Suprapubic skin (tissue), 3 donors: Measurements from ENCODE around the gene PTF1A.

ENCODE experiments used
- CTCF ChIP-seq, 2 donors: fragments of 200-600 bp in 1 of 2; fragments of 450-650 bp in 1 of 2; sonication (generic) in 1 of 2; IDR thresholded peaks; one replicate each; pipeline ENCODE4 v1.5.1; 2016 to 2019; ENCODE audit warnings: antibody characterized with exemption in 2 of 2, mild to moderate bottlenecking in 1 of 2, moderate library complexity in 1 of 2
- EP300 ChIP-seq: sonication (generic); formaldehyde crosslinking; IDR thresholded peaks from one replicate; pipeline ENCODE4 v1.6.1; 2017; ENCODE audit warnings: antibody characterized with exemption
- POLR2A ChIP-seq, 2 donors: fragments of 450-650 bp; IDR thresholded peaks; one replicate each; pipeline ENCODE4 v1.6.1; 2017; ENCODE audit warnings: antibody characterized with exemption in 2 of 2, mild to moderate bottlenecking in 2 of 2, moderate library complexity in 2 of 2

GRCh38 chr10:23204773-23205172 lies 12.7 kb downstream of the PTF1A start:
- no peak for TF ChIP-seq CTCF (IDR thresholded peaks at IDR 0.05)
- no peak for TF ChIP-seq POLR2A (IDR thresholded peaks at IDR 0.05)
- TF ChIP-seq EP300, result no peak
